ENCODE results near the gene FKRP.
"Not testable (repeated sequence)": the region's sequence is repeated elsewhere in the genome, so short reads cannot be mapped to it uniquely, and the experiment has no call there.

Gene FKRP

DNA sequence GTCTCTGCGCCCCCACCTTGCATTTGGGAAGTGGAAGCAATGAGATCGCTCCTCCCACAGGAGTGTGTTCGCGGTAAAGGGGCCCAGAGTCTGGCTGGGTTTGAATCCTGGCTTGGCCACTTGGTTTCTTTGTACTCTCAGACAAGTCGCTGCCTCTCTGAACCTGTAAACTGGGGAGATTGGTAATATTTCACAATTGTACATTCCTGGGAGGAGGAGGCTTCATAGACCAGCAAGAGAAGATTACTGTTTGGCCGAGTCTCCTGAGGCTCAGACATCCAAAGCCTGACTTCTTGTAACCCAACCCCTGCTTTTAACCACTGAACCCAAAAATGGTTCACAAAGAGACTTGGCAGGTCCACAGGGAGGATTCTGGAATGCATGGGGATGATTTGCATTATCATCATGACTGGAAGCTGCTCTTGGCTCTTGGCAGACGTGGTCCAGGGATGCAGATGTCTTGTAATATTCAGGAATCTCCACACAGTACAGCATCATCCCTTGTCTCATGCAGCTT lies 14.0 kb downstream of the FKRP start:
- no peak for DNase-seq (ENCODE audit: low read depth in 2 of 2)

DNA sequence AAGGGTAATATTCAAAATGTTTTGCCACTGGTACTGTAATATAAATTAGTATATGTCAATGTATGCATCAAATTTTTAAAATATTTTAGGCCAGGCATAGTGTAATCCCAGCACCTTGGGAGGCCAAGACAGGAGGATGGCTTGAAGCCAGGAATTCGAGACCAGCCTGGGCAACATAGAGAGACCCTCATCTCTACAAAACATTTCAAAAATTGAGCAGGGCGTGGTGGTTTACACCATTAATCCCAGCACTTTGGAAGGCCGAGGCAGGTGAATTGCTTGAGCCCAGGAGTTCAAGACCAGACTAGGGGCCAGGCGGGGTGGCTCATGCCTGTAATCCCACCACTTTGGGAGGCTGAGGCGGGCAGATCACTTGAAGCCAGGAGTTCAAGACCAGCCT lies 14.5 kb downstream of the FKRP start:
- no peak for DNase-seq (ENCODE audit: low read depth in 2 of 2)

DNA sequence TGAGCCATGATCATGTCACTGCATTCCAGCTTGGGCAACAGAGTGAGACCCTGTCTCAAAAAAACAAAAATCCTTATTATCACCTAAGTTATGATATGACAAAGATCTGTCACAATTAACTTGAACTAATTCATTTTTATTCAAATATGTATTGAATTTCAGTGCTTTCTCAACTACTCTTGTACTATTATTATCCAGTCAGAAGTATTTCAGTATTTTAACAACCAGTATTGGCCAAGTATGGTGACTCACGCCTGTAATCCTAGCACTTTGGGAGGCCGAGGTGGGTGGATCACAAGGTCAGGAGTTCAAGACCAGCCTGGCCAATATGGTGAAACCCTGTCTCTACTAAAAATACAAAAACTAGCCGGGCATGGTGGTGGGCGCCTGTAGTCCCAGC lies 15.0 kb downstream of the FKRP start:
- not testable (repeated sequence) for DNase-seq (ENCODE audit: low read depth in 2 of 2)

DNA sequence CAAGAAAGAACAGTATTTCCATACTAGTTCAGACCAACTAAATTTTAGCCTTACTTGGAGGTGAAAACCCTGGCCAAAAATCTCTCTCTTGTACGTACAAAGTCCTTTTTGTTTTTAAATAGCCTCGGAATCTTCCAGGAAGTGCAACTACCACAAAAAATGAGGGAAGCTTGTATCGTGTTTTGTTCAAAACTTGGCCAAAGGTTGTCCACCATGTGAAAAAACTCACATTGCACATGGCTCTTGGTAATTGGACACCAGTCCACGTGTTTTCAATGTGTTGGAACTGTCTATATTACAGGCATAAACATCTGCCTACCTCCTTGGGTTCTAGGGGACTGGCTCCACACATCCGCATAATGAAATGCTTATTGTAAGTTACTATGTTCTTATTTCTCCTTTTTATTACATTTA lies 15.6 kb downstream of the FKRP start:
- DNase-seq (ENCODE audit: low read depth in 2 of 2): no peak

DNA sequence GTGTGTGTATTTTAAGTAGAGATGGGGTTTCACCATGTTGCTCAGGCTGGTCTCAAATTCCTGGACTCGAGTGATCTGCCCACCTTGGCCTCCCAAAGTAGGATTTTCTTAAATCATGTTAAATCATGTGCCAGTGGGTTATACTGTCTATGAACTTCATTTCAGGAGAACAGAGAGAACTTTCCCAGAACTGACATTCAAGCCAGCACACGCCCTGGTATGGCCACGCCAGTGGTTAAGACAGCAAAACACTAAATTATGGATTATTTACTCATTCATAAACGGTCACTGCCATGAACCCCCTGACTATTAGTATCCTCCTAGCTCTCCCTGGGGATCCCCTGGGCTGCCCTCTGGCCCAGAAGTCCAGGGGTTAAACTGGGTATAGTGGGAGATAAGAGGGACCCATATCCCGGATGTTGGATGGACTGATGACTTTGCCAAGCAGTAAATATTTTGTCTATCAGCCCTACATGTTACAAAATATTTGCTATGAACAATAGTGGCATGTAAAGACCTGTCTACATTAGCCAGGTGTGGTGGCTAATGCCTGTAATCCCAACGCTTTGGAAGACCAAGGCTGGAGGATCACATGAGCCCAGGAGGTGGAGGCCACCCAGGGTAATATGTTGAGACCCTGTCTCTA lies 16.5 kb downstream of the FKRP start:
- no peak for DNase-seq (ENCODE audit: low read depth in 2 of 2)

DNA sequence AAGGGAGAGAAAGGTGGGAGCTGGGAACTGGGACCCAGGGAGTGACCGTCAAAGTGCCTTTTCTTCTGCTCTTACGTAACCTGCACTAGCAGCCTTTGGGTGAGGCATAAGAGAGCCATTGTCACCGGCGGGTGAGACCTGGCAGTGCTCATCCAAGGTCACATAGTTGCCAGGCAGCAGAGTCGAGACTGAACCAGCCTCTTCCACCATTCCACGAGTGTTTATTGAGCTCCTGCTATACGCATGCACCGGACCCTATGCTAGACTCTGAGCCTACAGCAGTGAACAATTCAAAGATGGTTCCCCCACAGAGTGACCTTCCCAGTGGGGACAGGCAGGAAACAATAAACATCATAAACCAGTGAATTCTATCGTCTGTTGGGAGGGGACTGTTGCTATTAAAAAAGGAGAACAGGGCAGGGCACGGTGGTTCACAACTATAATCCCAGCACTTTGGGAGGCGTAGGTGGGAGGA lies 19.0 kb downstream of the FKRP start:
- DNase-seq (ENCODE audit: low read depth in 2 of 2): no peak

DNA sequence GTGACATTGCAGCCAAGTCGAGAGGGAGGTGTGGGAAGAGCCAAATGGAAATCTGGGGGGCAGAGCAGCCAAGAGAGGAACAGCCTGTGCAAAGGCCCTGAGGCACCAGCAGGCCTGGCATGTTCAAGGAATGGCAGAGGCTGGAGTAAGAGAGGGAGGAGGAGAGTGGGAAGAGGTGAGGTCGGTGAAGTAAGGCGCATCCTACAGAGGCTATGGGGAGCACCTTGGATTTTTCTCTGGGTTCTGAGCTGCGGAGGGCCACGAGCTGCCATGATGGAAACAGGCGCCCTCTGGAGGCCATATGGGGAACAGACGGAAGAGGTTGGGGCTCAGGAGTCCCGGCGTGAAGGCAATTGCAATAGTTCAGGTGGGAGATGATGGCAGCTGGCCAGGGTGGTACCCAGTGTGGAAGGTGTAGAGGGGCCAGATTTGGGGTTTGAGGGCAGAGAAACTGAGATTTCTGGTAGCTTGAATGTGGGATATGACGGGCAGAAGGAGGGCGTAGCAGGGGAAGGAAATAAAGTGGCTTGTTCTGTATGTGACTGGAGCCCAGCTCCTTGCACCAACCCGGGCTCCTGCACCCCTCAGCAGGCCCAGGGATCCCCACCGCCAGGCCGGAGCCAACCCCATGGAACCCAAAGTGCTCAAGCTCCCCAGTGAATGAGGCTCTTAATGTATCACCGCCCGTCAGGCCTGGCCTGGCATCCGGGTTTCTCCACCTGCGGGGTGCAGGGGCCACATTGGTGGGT lies 20.9 kb downstream of the FKRP start:
- no peak for DNase-seq (ENCODE audit: low read depth in 2 of 2)

DNA sequence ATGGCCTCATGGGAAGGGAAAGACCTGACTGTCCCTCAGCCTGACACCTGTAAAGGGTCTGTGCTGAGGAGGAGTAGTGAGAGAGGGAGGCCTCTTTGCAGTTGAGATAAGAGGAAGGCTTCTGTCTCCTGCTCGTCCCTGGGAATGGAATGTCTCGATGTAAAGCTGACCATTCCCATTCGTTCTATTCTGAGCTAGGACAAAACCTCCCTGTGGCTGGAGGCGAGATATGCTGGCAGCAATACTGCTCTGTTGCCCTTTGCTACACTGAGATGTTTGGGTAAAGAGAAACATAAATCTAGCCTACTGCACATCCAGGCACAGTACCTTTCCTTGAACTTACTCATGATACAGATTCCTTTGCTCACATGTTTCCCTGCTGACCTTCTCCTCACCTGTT lies 22.9 kb downstream of the FKRP start:
- DNase-seq (ENCODE audit: low read depth in 2 of 2): not testable (repeated sequence)

DNA sequence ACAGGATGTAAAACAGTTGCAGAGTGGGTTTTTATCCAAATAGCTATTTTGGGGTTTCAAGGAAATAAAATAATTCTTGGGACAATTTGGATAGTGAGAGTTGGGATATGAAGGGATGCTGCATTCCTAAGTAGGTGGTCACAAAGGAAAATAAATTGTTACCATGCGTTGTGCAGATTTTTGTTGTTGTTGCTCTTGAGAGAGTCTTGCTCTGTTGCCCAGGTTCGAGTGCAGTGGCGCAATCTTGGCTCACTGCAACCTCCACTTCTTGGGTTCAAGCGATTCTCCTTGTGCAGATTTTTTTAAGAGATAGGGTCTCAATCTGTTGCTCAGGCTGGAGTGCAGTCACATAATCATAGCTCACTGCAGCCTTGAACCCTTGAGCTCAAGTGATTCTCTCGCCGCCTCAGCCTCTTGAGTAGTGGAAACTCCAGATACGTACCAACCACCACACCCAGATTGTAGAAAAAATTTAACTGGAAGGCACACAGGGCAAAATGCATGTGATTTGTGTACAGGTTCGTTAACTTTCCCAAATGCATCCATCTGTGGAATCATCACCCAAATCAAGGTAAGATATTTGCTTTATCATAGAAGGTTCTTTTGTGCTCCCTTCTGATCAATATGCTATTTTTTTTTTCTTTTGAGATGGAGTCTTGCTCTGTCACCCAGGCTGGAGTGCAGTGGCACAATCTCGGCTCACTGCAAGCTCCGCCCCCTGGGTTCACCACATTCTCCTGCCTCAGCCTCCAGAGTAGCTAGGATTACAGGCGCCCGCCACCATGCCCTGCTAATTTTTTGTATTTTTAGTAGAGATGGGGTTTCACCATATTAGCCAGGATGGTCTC lies 26.5 kb downstream of the FKRP start:
- DNase-seq (ENCODE audit: low read depth in 2 of 2): no peak

DNA sequence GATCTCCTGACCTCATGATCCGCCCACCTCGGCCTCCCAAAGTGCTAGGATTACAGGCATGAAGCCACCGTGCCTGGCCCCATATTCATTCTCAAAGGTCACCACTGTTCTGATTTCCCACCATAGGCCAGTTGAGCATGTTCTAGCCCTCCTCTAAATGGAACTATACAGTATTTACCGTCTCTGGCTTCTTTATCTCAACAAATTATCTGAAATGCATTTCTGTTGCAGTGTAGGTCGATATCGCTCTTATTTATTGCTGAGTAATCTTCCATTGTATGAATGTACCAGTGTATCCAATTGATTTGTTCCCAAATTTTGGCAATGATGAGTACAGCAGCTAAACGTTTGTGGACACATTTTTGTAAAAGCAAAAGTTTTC lies 27.2 kb downstream of the FKRP start:
- DNase-seq (ENCODE audit: low read depth in 2 of 2): no peak

DNA sequence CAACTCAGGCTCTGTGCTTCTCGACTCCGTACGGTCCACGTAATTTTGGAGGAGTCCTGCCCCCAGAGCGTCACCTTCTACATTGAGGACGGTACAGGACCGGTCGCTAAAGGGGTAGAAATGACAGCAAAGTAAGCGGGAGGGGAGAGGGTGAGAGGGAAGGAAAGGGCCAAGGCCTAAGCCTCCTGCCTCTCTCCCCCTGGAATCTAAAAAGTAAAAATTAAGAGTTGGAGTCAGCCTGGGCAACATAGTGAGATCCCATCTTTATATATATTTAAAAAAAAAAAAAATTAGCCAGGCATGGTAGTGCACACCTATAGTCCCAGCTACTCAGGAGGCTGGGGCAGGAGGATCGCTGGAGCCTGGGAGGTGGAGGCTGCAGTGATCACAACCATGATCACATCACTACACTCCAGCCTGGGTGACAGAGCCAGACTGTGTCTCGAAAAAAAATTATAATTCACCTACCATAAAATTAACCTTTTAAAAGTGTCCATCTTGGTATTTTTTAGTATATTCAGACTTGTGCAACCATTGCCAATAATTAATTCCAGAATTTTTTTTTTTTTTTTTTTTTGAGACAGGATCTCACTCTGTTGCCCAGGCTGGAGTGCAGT lies 29.9 kb downstream of the FKRP start:
- no peak for DNase-seq (ENCODE audit: low read depth in 2 of 2)

DNA sequence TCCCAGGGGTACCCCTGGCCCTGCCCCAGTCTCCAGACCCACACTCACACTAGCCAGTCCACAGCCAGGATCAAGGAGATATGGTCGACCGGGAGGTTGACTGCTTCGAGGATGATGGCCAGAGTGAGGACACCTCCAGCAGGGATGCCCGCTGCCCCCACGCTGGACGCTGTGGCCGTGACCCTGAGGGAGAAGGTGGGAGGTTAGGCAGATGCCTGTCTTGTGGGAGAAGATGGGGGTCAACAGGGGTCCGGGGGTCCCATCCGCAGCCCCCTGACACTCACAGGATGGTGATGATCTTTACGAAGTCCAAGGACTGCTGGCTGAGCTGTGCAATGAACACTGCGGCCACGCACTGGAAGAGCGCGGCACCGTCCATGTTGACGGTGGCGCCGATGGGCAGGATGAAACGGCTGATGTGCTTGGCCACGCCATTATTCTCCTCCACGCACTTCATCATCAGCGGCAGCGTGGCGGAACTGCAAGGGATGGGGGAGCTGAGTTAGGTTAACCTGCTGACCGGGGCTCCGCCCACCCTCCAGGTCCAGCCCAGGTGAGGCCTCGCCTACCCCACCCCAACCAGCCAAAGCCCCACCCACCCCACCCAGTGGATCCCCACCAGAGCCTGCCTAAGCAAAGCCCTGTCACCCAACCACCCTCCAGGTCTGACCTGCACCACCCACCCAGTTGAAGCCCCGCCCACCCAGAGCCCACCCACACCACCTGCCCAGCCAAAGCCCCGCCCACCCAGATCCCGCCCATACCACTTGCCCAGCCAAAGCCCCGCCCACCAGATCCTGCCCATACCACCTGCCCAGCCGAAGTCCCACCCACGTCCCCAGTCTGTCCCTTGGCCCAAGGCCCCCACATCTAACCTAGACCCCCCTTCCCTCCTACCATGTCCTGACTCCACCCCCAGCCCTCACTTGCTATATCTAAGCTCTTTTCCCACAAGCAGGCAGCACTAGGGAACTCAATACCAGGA lies 31.4 kb downstream of the FKRP start:
- DNase-seq (ENCODE audit: low read depth in 2 of 2): no peak

DNA sequence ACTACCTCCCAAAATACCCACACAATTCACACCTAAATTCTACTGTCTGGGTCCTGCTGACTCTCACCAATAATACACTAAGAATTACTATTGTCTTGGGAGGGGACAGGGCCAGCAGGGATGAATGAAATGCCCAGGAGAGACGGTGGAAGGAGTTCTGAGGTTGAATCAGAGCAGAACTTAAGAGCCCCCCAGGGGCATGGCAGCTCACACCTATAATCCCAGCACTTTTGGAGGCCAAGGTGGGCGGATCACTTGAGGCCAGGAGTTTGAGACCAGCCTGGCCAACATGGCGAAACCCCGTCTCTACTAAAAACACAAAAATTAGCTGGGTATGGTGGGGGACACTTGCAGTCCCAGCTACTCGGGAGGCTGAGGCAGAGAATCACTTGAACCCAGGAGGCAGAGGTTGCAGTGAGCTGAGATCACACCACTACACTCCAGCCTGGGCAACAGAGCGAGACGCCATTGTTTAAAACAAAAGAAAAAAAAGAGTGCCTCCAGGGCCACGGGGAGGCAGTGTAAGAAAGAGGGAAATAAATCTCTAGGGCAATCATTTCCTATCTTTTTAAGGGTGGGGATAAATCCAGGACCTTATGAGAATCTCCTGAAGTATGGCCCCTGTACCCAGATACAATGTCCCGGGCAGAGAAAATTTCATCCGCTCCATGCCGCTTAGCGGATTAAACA lies 32.2 kb downstream of the FKRP start:
- DNase-seq (ENCODE audit: low read depth in 2 of 2): not testable (repeated sequence)

DNA sequence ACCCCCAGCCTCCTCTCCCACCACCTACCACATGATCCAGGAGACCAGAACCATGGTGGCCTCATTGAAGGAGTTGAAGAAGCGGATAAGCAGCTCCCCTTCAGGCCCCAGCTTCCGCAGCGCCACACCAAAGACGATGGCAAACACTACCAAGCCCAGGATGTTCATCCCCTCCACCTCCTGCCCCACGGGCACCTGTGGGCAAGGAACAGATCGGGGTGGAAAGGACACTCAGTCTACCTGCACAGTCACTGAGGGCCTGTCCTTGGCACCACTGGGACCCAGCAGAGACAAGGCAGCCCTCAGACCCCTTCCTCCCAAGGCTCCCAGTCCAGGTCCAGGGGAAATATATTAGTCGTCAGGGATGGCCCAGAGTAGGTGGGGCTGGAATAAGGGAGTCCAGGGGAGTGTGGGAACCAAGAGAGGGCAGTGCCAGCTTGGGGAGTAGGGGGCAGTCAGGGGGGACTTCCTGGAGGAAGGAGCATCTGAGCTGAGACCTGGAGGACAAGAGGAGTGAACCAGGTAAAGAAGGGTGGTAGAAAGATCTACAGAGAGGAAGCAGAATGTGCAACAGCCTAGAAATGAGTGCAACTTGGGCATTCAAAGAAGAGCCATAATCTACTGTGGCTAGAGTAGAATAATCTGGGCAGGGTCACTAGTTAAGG lies 36.6 kb downstream of the FKRP start:
- DNase-seq (ENCODE audit: low read depth in 2 of 2): no peak

DNA sequence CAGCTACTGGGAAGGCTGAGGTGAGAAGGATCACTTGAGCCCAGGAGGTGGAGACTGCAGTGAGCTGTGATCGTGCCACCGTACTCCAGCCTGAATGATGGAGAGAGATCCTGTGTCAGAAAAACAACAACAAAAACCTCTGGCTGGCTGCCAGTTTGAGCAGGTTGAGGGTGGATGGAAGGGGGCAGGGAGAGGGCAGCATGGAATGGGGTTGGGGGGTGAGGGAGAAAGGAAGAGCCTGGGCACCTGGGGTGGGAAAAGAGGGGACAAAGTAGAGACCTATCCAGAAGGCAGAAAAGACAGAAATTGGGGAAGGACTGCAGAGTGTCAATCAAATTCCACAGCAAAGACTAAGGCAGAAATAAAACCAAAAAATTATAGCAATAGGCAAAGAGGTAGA lies 37.8 kb downstream of the FKRP start:
- no peak for DNase-seq (ENCODE audit: low read depth in 2 of 2)

DNA sequence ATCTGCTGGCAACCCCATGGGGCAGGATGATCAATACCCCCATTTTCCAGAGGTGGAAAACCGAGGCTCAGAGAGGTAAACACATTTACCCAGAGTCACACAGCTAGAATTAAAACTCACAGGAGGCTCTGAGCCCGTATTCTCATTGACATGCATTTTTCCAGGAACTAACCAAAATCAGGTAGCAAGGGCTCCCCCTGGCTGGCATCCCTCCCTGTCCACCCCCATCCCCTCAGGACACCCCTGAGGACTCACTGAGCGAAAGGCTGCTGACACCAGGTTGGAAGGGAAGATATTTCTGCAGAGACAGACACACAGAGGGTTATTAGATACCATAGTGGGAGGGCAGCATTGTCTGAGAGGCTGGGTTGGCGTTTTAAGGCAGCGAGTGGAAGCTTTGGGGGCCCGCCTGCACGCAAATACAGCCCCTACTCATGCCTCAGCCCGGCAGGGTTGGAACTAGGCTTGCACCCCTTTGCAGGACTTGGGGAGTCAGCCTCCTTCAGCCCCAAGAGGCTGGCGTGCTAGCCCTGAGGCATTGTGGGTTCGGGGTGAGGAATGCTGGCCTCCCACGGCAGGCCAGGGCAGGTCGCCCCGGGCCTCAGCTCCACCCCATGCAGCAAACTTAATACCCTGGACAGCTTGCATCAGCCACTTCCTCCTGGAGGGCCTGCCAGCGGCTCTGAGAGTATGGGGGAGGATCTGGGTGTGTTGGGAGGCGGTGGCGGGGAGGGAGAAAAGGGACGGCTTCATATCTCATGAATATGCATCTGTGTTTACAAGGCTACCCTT lies 38.6 kb downstream of the FKRP start:
- DNase-seq (ENCODE audit: low read depth in 2 of 2): no peak

DNA sequence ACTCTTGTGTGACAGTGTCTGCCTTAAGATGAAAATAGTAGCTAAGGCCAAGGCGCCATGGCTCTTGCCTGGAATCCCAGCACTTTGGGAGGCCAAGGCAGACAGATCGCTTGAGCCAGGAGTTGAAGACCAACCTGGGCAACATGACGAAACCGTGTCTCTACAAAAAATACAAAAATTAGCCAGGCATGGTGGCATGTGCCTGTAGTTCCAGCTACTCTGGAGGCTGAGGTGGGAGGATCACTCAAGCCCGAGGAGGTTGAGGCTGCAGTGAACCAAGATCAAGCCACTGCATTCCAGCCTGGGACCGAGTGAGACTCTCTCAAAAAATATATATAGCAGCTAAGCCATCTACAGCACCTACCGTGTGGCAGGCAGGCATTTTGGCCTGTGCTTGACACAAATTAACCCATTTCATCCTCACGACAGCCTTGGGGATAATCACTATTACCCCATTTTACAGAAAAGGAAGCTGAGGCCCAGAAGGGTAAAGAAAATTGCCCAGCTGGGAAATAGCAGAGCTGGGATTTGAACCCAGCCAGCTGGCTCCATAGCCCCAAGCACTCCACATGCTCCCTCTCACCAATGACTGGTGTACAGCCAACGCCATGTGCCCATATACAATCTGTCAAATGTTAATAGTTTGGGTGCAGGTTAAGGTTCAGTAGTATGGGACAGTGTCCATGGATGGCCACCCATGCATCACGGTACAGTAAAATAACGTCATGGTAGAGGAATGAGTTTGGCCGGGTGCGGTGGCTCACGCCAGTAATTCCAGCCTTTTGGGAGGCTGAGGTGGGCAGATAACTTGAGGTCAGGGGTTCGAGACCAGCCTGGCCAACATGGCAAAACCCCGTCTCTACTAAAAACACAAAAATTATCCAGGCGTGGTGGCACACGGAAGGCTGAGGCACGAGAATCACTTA lies 39.5 kb downstream of the FKRP start:
- no peak for DNase-seq (ENCODE audit: low read depth in 2 of 2)

DNA sequence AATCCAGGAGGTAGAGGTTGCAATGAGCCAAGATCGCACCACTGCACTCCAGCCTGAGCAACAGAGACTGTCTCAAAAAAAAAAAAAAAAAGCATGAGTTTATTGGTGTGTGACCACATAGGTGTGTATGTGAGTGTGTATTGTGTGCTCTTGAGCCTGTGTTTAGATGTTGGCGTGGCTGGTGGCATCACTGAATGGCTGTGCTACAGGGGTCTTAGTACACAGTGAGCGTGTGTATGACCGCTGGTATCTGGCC lies 40.1 kb downstream of the FKRP start:
- no peak for DNase-seq (ENCODE audit: low read depth in 2 of 2)
